SK-N-SH (cell line): ENCODE data around the gene RAPGEF2.

Experiments
- ELF1 ChIP-seq: IDR thresholded peaks from 2 replicates; pipeline ENCODE4 v1.4.0; 2012
- FOSL2 ChIP-seq: IDR thresholded peaks from 2 replicates; pipeline ENCODE4 v1.4.0; 2012; ENCODE audit warnings: low read depth, mild to moderate bottlenecking, moderate library complexity, borderline replicate concordance
- FOXJ3 ChIP-seq: sonication (generic); formaldehyde crosslinking; IDR thresholded peaks from 2 replicates; pipeline ENCODE4 v1.5.1; 2020; ENCODE audit warnings: mild to moderate bottlenecking, missing genetic modification reagents
- GABPA ChIP-seq: IDR thresholded peaks from 2 replicates; pipeline ENCODE4 v1.4.0; 2012; ENCODE audit warnings: low read depth, mild to moderate bottlenecking
- GATA2 ChIP-seq: sonication (generic); formaldehyde crosslinking; IDR thresholded peaks from 2 replicates; pipeline ENCODE4 v1.5.0; 2020; ENCODE audit warnings: mild to moderate bottlenecking, missing genetic modification reagents
- NFIC ChIP-seq: IDR thresholded peaks from 2 replicates; pipeline ENCODE4 v1.4.0; 2012; ENCODE audit warnings: borderline replicate concordance
- POLR2AphosphoS5 ChIP-seq: IDR thresholded peaks from 2 replicates; pipeline ENCODE4 v1.6.1; 2012; ENCODE audit warnings: low read depth, low read length
- RAD21 ChIP-seq: IDR thresholded peaks from 2 replicates; pipeline ENCODE4 v1.6.1; 2012; ENCODE audit warnings: mild to moderate bottlenecking, low read length
- REST ChIP-seq: IDR thresholded peaks from 2 replicates; pipeline ENCODE4 v1.6.1; 2012; ENCODE audit warnings: mild to moderate bottlenecking, low read depth, low read length, moderate library complexity
- RFX5 ChIP-seq: IDR thresholded peaks from 2 replicates; pipeline ENCODE4 v1.6.1; 2012; ENCODE audit warnings: mild to moderate bottlenecking, improper control_type of control experiment, low read length
- YY1 ChIP-seq: IDR thresholded peaks from 2 replicates; pipeline ENCODE4 v1.4.0; 2012; ENCODE audit warnings: low read depth, mild to moderate bottlenecking
- TF ChIP-seq, protein P1 (sequence below): fragments of 200-600 bp; sonication (generic); IDR thresholded peaks from 2 replicates; pipeline ENCODE4 v1.6.1; 2017; ENCODE audit warnings: antibody characterized with exemption, mild to moderate bottlenecking, moderate library complexity
- TF ChIP-seq, protein P2 (sequence below): IDR thresholded peaks from 2 replicates; pipeline ENCODE4 v1.4.0; 2012; ENCODE audit warnings: low read depth

- TF ChIP-seq FOSL2 (0 out of 2 replicates have a peak, but pooled peaks have one; percentile 2), REST (no peak), POLR2AphosphoS5 (no peak), GATA2 (CRISPR knock-in tag) (no peak), FOXJ3 (CRISPR knock-in tag) (no peak), RAD21 (no peak), GABPA (no peak), NFIC (no peak), ELF1 (no peak), RFX5 (no peak), YY1 (no peak)
- TF ChIP-seq, protein P1, sequence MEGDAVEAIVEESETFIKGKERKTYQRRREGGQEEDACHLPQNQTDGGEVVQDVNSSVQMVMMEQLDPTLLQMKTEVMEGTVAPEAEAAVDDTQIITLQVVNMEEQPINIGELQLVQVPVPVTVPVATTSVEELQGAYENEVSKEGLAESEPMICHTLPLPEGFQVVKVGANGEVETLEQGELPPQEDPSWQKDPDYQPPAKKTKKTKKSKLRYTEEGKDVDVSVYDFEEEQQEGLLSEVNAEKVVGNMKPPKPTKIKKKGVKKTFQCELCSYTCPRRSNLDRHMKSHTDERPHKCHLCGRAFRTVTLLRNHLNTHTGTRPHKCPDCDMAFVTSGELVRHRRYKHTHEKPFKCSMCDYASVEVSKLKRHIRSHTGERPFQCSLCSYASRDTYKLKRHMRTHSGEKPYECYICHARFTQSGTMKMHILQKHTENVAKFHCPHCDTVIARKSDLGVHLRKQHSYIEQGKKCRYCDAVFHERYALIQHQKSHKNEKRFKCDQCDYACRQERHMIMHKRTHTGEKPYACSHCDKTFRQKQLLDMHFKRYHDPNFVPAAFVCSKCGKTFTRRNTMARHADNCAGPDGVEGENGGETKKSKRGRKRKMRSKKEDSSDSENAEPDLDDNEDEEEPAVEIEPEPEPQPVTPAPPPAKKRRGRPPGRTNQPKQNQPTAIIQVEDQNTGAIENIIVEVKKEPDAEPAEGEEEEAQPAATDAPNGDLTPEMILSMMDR = no peak
- TF ChIP-seq, protein P2, sequence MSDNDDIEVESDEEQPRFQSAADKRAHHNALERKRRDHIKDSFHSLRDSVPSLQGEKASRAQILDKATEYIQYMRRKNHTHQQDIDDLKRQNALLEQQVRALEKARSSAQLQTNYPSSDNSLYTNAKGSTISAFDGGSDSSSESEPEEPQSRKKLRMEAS = no peak
These were observed 165.7 kb downstream of the RAPGEF2 start for GRCh38 chr4:159268607-159269006.
